ENCODE data around the gene SEPHS1. TPM values are rescaled to one million over a fixed set of nuclear protein-coding genes. Genes with fewer than 3 reads are reported as not detected.
"Not testable (repeated sequence)": the region's sequence is repeated elsewhere in the genome, so short reads cannot be mapped to it uniquely, and the experiment has no call there.

The SEPHS1 gene
- total and polyA plus RNA-seq, 2 of the 8 experiments (the other 6 are each of a cell fraction or from before 2014, with no cell fraction given), result 270 to 683 TPM

DNA sequence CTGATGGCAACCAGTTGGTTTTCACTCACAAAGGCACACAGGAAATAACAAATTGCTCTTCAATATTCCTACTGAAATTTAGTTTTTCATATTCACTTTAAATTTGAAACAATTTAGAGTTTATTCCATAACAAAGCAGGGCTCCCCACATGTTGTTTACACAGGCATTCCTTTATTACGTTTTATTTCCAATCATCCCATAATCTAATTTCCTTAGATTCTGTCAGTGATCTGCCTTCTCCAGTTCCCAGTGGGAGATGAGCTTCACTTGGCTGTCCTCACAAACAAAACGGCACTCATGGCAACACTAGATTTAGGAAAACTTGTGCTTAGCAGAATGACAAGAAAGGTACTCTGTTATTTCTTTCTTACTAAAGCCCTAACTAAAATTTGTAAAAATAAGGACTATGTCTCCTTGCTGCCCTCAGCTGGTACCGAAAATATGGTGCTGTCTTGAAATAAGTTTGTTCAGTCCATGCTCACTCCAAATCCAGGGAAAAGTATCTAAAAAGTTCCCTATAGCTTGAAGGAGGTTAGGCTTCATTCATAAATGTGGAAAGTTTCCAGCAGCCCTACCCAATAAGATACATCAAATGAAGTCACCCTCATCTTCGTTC lies 71.2 kb downstream of the SEPHS1 start (continued):
- TF ChIP-seq HDAC2 (IDR thresholded peaks at IDR 0.05; ENCODE audit: borderline replicate concordance in 1 of 2, low read depth in 2 of 2, low read length in 2 of 2), result no peak
- TF ChIP-seq POU5F1 (IDR thresholded peaks at IDR 0.05; ENCODE audit: low read depth, low read length), result no peak
- TF ChIP-seq RAD21 (IDR thresholded peaks at IDR 0.05 in 1 of 2, conservative IDR thresholded peaks at IDR 0.05 in 1 of 2; ENCODE audit: low read depth in 2 of 2, low read length in 2 of 2), result peak; percentile 11 to 20; a peak in 1 of 4 replicates
- TF ChIP-seq JUN (IDR thresholded peaks at IDR 0.05; ENCODE audit: low read depth, low read length), result no peak
- TF ChIP-seq, protein P1, sequence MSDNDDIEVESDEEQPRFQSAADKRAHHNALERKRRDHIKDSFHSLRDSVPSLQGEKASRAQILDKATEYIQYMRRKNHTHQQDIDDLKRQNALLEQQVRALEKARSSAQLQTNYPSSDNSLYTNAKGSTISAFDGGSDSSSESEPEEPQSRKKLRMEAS (IDR thresholded peaks at IDR 0.05), result no peak
- no peak for TF ChIP-seq FOSL1 (IDR thresholded peaks at IDR 0.05; ENCODE audit: insufficient read depth, low read depth, low read length)
- no peak for TF ChIP-seq EP300 (IDR thresholded peaks at IDR 0.05; ENCODE audit: borderline replicate concordance in 1 of 2, low read depth in 2 of 2, low read length in 2 of 2)
- no peak for TF ChIP-seq JUND (IDR thresholded peaks at IDR 0.05; ENCODE audit: low read length)

DNA sequence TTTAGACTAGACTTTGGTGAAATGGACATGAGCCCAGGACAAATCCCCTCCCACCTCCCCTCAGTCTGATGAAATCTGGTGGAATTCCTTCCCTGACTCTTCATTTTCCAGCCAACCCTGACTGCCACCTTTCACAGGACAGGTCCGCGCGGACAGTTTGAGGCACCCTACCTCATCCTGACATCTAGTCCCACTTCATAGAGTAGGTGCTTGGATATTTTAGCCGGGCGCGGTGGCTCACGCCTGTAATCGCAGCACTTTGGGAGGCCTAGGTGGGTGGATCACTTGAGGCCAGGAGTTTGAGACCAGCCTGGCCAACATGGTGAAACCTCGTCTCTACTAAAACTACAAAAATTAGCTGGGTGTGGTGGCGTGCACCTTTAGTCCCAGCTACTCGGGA lies 71.9 kb downstream of the SEPHS1 start:
- not testable (repeated sequence) for H2BK12ac ChIP-seq (ENCODE audit: low read depth, low read length); H3K36me3 ChIP-seq (ENCODE audit: control insufficient read depth in 2 of 4, insufficient read depth in 4 of 4, low read length in 3 of 4); DNase-seq (ENCODE audit: low read depth in 1 of 2, low spot score in 2 of 2); H4K8ac ChIP-seq (ENCODE audit: extremely low read depth, insufficient read depth, low read length); H3K4me3 ChIP-seq (ENCODE audit: extremely low read depth in 1 of 4, insufficient read depth in 2 of 4, low read depth in 3 of 4, low read length in 4 of 4); H3K23ac ChIP-seq (ENCODE audit: insufficient read length); H3K9ac ChIP-seq (replicated peaks in 1 of 4; ENCODE audit: extremely low read depth in 1 of 4, low read depth in 3 of 4, low read length in 3 of 4); H2BK20ac ChIP-seq (ENCODE audit: low read length); H3K79me1 ChIP-seq (ENCODE audit: low read depth, low read length); H4K20me1 ChIP-seq (replicated peaks in 1 of 2; ENCODE audit: control insufficient read depth in 1 of 2, insufficient read depth in 2 of 2, low read length in 2 of 2); H2BK120ac ChIP-seq (replicated peaks; ENCODE audit: low read depth, low read length); H3K9me3 ChIP-seq (ENCODE audit: insufficient read depth in 2 of 2, low read depth in 1 of 2, low read length in 1 of 2); FAIRE-seq; H2BK15ac ChIP-seq (ENCODE audit: low read length); H3K27me3 ChIP-seq (replicated peaks in 1 of 4; ENCODE audit: control insufficient read depth in 3 of 4, extremely low read depth in 1 of 4, insufficient read depth in 3 of 4, low read length in 3 of 4); H3K56ac ChIP-seq (replicated peaks; ENCODE audit: insufficient read length, low read depth, low read length); H3K23me2 ChIP-seq (ENCODE audit: low read depth, low read length); H3K79me2 ChIP-seq (ENCODE audit: control insufficient read depth in 1 of 2, insufficient read depth in 2 of 2, low read length in 2 of 2); H2AFZ ChIP-seq (ENCODE audit: low read length); H3K27ac ChIP-seq (ENCODE audit: low read depth, low read length); H2BK5ac ChIP-seq (ENCODE audit: low read depth, low read length); H4K5ac ChIP-seq (ENCODE audit: insufficient read length, low read depth, low read length); H3K4me2 ChIP-seq (ENCODE audit: insufficient read depth in 1 of 2, low read depth in 2 of 2, low read length in 2 of 2); H2AK5ac ChIP-seq (ENCODE audit: low read depth, low read length); H3K14ac ChIP-seq (ENCODE audit: insufficient read length); H3K4ac ChIP-seq (replicated peaks; ENCODE audit: insufficient read length, low read depth, low read length); H4K91ac ChIP-seq (replicated peaks; ENCODE audit: insufficient read length, low read length); H3K18ac ChIP-seq (ENCODE audit: extremely low read depth, low read length)
- ChIA-PET POLR2A (ENCODE audit: partially characterized antibody) (interaction anchor here (0.6 to 5.0 kb wide), 5 partner anchors 10 to 73 kb away, joined by 3 to 25 read pairs (median 3); partner anchors contain the start of gene PHYH), CTCF (ENCODE audit: partially characterized antibody) (interaction anchor here (0.7 to 1.7 kb wide), 5 partner anchors 10 to 829 kb away, joined by 3 to 9 read pairs (median 3); partner anchors contain the start of gene PHYH)
- H3K4me1 ChIP-seq (replicated peaks in 1 of 4; ENCODE audit: control insufficient read depth in 3 of 4, insufficient read depth in 4 of 4, low read length in 3 of 4), result peaks cover 4 to 10% (median 7%) of the 10 kb centered on the region in 4 experiments
- whole genome bisulfite sequencing, 2 experiments (ENCODE audit: extremely low coverage in 1 of 2, insufficient coverage in 1 of 2, insufficient read length in 1 of 2, insufficient replicate concordance in 2 of 2, low coverage in 1 of 2, low lambda C conversion rate in 2 of 2, missing lambda C conversion rate in 1 of 2), result 95% methylated on average over 11 of the region's 11 CpGs; no CpG with 5 or more reads in 1 of the 2 experiments

Data from H1 (cell line).